ENCODE results near the gene DLD. TPM values are rescaled to one million over a fixed set of nuclear protein-coding genes. Genes with fewer than 3 reads are reported as not detected.

Gene DLD
- total and polyA plus RNA-seq, 2 of the 13 experiments (the other 11 are each of a cell fraction or from before 2014, with no cell fraction given) = 56.8 to 95.2 TPM

DNA sequence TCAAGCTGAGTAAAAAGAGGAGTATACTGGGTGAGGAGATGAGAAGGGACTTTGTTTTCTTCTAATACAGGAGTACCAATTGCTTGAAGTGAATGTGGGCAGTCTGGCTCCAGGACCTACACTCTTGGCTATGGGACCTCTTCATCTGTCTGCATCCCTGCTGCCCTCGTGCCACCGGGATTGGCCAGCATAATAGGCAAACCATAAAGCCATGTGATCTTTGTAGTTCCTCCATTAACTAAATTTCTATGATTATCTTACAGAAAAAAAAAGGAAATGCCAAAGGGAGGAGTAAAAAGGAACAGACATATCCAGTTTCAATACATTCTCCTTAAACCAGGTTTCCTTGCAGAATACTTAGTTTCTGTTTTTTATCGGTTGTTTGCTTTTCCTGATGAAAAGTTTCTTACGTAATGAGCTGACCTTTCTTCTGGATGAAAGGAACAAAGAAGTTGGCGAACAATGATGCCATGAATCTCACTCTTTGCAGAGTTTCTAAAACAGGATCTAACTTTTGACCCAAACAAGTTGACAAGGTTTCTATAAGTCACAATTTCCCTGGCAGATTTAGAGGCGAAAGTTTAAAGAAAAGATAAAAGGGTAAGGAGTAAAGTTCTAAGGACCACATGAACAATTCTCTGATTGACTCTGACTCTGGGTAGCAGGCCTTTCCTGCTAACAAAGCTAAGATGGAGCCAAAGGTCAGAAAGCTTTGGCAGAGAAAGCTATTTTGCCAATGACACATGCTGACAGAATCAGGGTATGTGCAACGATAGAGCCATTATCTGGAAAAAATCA, 57.9 kb downstream of the DLD start (continued):
- TF ChIP-seq POGZ (CRISPR knock-in tag; IDR thresholded peaks at IDR 0.05) (no peak), ZNF512B (CRISPR knock-in tag; IDR thresholded peaks at IDR 0.05; ENCODE audit: borderline replicate concordance) (no peak), HNRNPUL1 (IDR thresholded peaks at IDR 0.05; ENCODE audit: low read depth, low read length) (no peak), EZH2 (conservative IDR thresholded peaks at IDR 0.05; ENCODE audit: low read depth, low read length) (no peak), SIX4 (CRISPR knock-in tag; IDR thresholded peaks at IDR 0.05) (no peak), TBX2 (CRISPR knock-in tag; IDR thresholded peaks at IDR 0.05; ENCODE audit: borderline replicate concordance) (no peak), ARHGAP35 (CRISPR knock-in tag; IDR thresholded peaks at IDR 0.05; ENCODE audit: borderline replicate concordance) (no peak), MAX (IDR thresholded peaks at IDR 0.05) (0 out of 2 replicates have a peak, but pooled peaks have one; percentile 29), TSC22D2 (CRISPR knock-in tag; IDR thresholded peaks at IDR 0.05; ENCODE audit: borderline replicate concordance) (no peak), ZNF691 (CRISPR knock-in tag; IDR thresholded peaks at IDR 0.05; ENCODE audit: borderline replicate concordance, low read depth) (no peak), MAFK (conservative IDR thresholded peaks at IDR 0.05 in 1 of 2, IDR thresholded peaks at IDR 0.05 in 1 of 2; ENCODE audit: low read length in 2 of 2) (no peak), TAF15 (IDR thresholded peaks at IDR 0.05; ENCODE audit: low read depth, low read length, poor library complexity, severe bottlenecking) (no peak), KDM6A (CRISPR knock-in tag; IDR thresholded peaks at IDR 0.05; ENCODE audit: low read depth) (no peak), FOXM1 (CRISPR knock-in tag; IDR thresholded peaks at IDR 0.05) (no peak), SETDB1 (CRISPR knock-in tag; IDR thresholded peaks at IDR 0.05; ENCODE audit: borderline replicate concordance) (no peak), WIZ (CRISPR knock-in tag; IDR thresholded peaks at IDR 0.05) (no peak)
- TF ChIP-seq, protein P1, sequence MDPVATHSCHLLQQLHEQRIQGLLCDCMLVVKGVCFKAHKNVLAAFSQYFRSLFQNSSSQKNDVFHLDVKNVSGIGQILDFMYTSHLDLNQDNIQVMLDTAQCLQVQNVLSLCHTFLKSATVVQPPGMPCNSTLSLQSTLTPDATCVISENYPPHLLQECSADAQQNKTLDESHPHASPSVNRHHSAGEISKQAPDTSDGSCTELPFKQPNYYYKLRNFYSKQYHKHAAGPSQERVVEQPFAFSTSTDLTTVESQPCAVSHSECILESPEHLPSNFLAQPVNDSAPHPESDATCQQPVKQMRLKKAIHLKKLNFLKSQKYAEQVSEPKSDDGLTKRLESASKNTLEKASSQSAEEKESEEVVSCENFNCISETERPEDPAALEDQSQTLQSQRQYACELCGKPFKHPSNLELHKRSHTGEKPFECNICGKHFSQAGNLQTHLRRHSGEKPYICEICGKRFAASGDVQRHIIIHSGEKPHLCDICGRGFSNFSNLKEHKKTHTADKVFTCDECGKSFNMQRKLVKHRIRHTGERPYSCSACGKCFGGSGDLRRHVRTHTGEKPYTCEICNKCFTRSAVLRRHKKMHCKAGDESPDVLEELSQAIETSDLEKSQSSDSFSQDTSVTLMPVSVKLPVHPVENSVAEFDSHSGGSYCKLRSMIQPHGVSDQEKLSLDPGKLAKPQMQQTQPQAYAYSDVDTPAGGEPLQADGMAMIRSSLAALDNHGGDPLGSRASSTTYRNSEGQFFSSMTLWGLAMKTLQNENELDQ (CRISPR knock-in tag; IDR thresholded peaks at IDR 0.05; ENCODE audit: borderline replicate concordance) = no peak
- TF ChIP-seq, protein P2, sequence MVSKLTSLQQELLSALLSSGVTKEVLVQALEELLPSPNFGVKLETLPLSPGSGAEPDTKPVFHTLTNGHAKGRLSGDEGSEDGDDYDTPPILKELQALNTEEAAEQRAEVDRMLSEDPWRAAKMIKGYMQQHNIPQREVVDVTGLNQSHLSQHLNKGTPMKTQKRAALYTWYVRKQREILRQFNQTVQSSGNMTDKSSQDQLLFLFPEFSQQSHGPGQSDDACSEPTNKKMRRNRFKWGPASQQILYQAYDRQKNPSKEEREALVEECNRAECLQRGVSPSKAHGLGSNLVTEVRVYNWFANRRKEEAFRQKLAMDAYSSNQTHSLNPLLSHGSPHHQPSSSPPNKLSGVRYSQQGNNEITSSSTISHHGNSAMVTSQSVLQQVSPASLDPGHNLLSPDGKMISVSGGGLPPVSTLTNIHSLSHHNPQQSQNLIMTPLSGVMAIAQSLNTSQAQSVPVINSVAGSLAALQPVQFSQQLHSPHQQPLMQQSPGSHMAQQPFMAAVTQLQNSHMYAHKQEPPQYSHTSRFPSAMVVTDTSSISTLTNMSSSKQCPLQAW (CRISPR knock-in tag; IDR thresholded peaks at IDR 0.05) = no peak
- TF ChIP-seq, protein P3, sequence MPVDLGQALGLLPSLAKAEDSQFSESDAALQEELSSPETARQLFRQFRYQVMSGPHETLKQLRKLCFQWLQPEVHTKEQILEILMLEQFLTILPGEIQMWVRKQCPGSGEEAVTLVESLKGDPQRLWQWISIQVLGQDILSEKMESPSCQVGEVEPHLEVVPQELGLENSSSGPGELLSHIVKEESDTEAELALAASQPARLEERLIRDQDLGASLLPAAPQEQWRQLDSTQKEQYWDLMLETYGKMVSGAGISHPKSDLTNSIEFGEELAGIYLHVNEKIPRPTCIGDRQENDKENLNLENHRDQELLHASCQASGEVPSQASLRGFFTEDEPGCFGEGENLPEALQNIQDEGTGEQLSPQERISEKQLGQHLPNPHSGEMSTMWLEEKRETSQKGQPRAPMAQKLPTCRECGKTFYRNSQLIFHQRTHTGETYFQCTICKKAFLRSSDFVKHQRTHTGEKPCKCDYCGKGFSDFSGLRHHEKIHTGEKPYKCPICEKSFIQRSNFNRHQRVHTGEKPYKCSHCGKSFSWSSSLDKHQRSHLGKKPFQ (CRISPR knock-in tag; IDR thresholded peaks at IDR 0.05; ENCODE audit: insufficient replicate concordance) = no peak

Measured in HepG2 (cell line).